AG08396 (cell line): Measurements from ENCODE around the gene ABCB10.
"Not testable (repeated sequence)": the region's sequence is repeated elsewhere in the genome, so short reads cannot be mapped to it uniquely, and the experiment has no call there.

ENCODE experiments used
- DNase-seq: peaks from one replicate; pipeline ENCODE4 v3.0.0; 2012; ENCODE audit warnings: low spot score, mixed read lengths

The ABCB10 gene

DNA sequence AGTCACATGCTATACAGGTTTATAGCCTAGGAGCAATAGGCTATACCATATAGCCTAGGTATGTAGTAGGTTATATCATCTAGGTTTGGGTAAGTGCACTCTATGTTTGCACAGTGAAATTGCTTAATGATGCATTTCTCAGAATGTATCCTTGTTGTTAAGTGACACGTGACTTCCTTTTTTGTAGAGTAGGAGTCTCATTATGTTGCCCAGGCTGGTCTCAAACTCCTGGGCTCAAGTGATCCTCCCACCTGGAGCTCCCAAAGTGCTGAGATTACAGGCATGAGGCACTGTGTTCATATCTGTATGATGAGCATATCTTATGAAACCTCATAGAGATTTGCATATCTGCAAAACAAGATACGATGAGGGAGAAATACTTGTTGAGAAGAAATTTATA, 13.8 kb upstream of the ABCB10 start:
- DNase-seq = no peak

GRCh38 chr1:229570891-229571516, 12.5 kb upstream of the ABCB10 start:
- no peak for DNase-seq

DNA sequence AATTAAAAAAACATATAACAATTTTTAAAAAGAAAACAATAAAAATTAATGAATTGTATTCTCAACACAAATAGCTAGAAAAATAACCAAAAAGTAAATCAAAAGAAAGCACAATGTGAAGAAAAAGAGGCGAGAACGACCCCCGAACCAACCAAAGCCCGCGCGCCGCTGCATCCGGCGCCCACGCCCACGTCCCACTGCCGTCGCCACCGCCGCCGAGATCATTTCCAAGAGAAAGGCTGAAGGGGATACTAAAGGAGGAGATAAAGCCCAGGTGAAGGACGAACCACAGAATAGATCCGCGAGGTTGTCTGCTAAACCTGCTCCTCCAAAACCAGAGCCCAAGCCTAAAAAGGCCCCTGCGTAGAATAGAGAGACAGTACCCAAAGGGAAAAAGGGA, 11.8 kb upstream of the ABCB10 start:
- no peak for DNase-seq

DNA sequence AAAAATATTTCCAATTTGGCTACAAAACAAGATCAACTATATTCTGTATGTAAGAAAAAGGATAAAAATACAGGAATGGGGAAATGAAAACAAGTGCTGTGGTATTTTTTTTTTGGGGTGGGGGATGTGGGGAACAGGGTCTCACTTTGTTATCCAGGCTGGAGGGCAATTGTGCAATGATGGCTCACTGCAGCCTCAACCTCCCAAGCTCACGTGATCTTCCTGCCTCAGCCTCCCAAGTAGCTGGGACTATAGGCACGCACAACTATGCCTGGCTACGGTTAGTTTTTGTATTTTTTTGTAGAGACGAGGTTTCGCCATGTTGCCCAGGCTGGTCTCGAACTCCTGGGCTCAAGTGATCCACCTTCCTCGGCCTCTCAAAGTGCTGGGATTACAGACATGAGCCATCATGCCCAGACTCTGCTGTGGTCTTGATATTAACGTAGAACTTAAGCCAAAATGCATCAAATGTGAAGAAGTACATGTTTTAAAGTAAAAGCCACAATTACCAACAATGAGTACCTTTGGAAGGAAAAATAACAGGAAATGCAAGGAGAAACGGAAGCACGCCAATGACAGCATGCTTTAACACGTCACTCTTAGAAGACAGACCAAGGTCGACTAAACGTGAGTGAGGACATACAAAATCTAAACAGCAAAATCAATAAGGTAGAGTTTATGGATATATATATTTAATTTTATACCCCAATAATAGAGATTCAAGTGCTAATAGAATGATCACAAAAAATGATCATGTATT, 8.8 kb upstream of the ABCB10 start:
- no peak for DNase-seq

DNA sequence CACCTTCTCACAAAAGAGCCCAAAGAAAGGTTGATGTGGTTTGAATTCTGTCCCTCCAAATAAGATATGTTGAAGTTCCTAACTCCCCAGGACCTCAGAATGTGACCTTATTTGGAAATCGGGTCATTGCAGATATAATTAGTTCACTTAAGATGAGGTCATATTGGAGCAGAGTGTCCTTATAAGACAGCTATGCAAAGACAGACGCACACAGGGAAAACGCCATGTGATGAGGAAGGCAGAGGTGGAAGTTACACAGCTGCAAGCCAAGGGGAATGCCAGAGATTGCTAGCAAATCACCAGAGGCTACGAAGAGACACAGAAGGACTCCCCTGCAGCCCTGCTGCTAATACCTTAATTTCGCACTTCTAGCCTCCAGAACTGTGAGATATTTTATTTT, 5.2 kb upstream of the ABCB10 start:
- no peak for DNase-seq

GRCh38 chr1:229563241-229563640, 4.7 kb upstream of the ABCB10 start:
- no peak for DNase-seq

GRCh38 chr1:229562686-229563085, 4.2 kb upstream of the ABCB10 start:
- DNase-seq = no peak

GRCh38 chr1:229561141-229561540, 2.6 kb upstream of the ABCB10 start:
- no peak for DNase-seq

GRCh38 chr1:229560124-229560523, 1.6 kb upstream of the ABCB10 start:
- DNase-seq = not testable (repeated sequence)

- DNase-seq = not testable (repeated sequence)
These were observed 862 bp upstream of the ABCB10 start for GRCh38 chr1:229559336-229559801.

DNA sequence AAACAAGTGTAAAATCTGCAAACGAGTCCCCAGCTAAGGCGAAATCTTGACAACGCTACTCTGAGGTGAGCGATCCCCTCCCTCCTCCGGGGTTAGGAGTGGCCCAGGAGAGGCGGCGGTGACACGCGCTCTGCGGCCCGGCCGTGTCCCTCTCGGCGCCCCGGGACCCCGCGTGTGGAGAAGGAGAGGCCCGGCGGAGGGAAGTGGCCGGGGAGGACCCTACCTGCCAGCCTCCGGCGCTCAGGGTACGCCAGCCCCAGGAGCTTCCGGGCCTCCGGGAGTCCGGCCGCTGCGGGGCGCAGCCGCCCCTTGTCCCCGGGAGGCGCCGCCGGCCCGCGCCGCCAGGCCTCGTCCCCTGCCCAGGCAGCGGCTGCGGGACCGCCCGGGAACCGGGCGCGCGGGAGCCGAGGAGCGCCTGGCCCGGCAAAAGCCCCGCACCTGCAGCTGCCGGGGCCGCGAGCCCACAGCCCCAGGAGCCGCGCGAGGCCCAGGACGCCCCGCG, 543 bp downstream of the ABCB10 start:
- DNase-seq = peak; percentile 64

- DNase-seq = no peak
These were observed 1.2 kb downstream of the ABCB10 start for GRCh38 chr1:229557200-229557850.

DNA sequence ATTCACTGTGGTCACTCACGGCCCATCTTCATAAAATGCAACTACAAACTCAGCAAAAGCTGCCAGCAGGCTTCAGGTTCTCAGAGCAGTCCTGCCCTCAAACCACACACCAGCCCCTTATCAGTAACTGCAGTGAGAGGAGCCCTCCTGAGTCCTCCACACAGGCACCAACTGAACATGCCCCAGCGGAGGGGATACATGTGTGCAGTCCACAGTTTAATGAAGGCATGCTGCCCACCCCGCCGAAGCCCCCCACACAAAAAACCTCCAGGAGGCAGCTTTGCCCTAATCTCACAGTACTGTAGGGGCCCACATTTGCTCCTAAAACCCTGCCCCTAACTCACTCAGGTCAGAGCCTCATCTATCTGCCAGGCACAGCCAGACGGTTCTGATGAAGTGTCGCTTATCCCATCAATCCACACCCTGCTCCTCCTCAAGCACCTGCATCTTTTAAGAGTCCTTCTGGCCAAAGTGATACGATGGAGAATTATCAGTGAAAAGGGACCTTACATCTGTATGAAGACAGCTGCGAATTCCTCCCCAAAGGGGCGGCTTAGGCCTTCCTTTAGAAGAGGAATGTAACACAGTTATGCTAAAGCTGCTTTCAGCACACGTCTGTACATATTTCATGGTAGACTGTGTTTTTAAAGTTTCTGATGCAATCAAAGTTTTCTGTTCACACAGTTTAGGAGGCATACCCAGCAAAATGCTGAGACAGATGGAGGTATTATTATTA, 3.5 kb downstream of the ABCB10 start:
- no peak for DNase-seq

GRCh38 chr1:229553621-229554130, 4.8 kb downstream of the ABCB10 start:
- no peak for DNase-seq

GRCh38 chr1:229552732-229553131, 5.8 kb downstream of the ABCB10 start:
- no peak for DNase-seq

DNA sequence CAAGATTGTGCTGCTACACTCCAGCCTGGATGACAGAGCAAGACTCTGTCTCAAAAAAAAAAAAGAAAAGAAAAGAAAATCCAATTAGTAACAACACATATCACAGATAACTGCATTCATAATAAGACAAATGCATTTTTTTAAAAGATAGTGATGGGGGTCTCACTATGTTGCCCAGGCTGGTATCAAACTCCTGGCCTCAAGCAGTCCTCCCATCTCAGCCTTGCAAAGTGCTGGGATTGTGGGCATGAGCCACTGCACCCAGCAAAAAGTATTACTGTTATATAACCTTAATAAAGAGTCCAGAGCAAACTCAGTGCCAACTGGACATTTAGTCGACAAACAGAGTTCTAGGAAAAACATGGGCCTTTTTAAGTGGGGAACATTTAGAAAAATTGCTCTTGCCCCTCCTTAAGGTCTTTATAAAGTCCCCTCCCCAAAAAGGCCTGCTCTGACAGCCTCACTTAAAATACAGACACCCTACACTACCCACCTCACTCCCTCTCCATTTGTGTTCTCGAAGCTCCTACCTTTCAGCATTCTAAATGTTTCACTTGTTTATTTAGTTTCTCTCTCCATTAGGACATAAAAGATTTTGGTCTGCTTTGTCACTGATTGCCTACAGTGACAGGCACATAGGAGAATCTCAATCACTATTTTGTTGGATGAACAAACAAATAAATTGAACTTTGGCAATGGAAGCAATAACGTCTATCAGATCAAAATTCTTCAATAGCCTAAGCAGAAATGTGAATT, 7.5 kb downstream of the ABCB10 start:
- no peak for DNase-seq

- DNase-seq = no peak
These were observed 11.0 kb downstream of the ABCB10 start for GRCh38 chr1:229547542-229547941.

GRCh38 chr1:229544587-229544986, 13.9 kb downstream of the ABCB10 start:
- DNase-seq = no peak

- DNase-seq = no peak
These were observed 18.5 kb downstream of the ABCB10 start for GRCh38 chr1:229539863-229540506.

- DNase-seq = no peak
These were observed 19.6 kb downstream of the ABCB10 start for GRCh38 chr1:229538945-229539344.

DNA sequence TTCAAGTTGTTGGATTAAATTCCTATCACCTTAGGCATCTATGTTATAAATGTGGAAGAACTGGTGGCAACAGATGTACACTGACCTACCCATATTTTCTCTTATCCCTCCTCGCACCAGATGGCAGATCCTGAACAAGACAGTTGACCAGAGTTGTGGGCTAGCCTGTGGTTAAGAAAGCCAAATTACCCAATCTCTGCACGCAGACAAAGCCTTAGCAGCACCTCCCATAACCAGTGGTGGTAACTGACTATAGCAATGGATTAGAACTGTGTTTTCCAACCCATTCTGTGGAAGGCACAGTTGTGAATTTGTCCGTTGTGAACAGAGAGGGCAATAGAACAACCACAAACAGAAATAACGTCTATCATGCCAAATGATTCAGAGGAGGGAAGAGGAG, 20.6 kb downstream of the ABCB10 start:
- no peak for DNase-seq
